CD4-positive, alpha-beta T cell treated with Interleukin-4 for 1 hour (primary cell): ENCODE measurements around the gene RHEB.

Experiments used
- DNase-seq, 2 donors: peaks; one replicate each; pipeline ENCODE4 v3.0.0-alpha.2; 2020 to 2022

The RHEB gene

GRCh38 chr7:151469281-151469680 lies 50.4 kb downstream of the RHEB start:
- DNase-seq: no peak

GRCh38 chr7:151468217-151469018 lies 51.3 kb downstream of the RHEB start:
- peak in 1 of 2 donors; percentile 18 for DNase-seq

- no peak for DNase-seq
Observed at GRCh38 chr7:151465169-151465568, 54.5 kb downstream of the RHEB start.

GRCh38 chr7:151462306-151462779 lies 57.4 kb downstream of the RHEB start:
- no peak for DNase-seq

- DNase-seq: no peak
Observed at GRCh38 chr7:151461942-151462230, 57.8 kb downstream of the RHEB start.

GRCh38 chr7:151461096-151461941 lies 58.4 kb downstream of the RHEB start:
- no peak for DNase-seq

- no peak for DNase-seq
Observed at GRCh38 chr7:151460474-151460855, 59.2 kb downstream of the RHEB start.

DNA sequence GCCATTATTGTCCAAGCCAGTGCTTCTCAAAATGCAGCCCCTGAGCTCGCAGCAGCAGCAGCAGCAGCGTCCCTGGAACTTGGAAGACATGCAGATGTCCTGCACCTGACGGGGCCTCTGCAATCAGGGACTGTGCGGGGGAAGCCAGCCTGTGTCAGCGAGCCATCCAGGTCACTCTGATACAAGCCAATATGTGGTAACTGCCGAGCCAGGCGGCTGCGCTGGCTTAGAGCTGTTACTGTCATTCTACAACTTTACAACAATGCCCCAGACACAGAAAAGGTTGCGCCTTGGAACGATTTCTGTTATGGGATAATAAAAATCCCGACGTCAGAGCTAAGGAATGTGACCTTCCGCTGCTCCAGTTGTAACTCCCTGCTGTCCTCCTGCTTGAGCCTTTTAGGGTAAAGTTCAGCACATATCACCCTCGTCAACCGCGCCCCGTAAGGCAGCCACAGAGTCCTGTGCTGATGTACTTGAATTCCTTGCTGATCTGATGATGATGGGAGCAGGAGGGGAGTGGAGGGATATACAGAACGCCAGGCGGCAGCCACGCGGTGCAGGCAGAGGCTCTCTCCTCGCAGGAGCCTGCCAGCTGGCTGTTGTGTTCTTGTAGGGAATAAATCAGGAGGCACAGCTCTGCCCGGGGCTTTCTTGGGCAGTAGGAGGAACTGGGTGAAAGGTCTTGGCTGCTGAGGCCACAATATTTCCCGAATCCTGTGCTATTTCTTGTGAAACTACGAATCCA lies 59.8 kb downstream of the RHEB start:
- no peak for DNase-seq

GRCh38 chr7:151457534-151457933 lies 62.2 kb downstream of the RHEB start:
- no peak for DNase-seq

- no peak for DNase-seq
Observed at GRCh38 chr7:151456782-151457181, 62.9 kb downstream of the RHEB start.

DNA sequence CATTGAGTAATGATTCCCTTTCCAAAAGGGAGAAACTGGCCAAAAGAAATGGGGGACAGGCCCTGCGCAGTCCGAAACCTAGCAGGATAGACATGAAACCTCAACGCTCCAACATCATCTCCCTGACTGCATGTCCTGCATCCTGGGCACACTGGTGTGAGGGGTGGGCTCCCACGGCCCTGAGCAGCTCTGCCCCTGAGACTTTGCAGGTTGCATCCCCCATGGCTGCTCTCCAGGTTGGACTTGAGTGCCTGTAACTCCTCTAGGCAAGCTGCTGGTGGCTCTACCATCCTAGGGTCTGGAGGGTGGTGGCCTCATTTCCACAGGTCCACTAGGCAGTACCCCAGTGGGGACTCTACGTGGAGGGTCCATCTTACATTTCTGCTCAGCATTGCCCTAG lies 63.4 kb downstream of the RHEB start:
- DNase-seq: no peak

- no peak for DNase-seq
Observed at GRCh38 chr7:151455690-151456089, 64.0 kb downstream of the RHEB start.

DNA sequence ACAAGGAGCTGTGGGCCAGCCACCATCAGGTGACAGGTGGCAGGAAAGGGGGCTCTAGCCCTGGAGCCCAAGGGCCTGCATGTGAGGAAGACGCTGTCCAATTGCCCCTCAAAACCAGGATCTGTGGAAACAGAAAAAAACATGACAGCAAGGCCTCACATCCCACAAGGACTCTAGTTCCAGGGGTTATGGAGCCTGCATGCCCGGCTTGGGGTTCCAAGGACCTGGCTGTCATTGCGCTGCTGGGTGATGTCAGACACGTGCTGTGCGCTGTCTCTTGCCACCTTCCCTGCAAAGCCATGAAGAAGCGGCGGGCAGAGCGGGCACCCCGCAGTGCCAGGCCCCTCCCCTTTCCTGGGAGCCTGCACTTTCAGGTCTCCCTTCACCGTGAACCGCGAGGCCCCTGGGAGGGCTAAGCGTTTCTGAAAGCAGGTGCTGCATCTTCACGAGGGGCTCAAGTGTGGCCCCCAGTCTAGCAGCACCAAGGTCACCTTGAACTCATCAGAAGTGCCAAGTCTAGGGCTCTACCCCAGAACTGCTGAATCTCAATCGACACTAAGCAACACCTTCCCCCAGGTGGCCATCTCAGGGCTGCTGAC lies 64.7 kb downstream of the RHEB start:
- no peak for DNase-seq

DNA sequence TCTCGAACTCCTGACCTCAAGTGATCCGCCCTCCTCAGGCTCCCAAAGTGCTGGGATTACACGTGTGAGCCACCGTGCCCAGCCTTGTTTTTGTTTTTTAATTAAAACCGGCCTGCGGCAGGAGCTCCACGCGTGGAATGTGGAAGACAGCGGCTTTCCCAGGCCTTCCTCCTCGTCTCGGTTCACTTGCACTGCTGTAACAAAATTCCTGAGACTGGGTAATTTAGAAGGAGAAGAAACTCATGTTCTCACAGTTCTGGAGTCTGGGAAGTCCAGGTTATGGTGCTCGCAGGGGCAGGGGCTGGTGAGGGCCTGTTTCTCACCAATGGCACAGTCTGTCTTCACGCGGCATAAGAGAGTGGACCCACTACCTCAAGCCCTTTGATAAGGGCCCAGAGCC lies 65.4 kb downstream of the RHEB start:
- DNase-seq: no peak

DNA sequence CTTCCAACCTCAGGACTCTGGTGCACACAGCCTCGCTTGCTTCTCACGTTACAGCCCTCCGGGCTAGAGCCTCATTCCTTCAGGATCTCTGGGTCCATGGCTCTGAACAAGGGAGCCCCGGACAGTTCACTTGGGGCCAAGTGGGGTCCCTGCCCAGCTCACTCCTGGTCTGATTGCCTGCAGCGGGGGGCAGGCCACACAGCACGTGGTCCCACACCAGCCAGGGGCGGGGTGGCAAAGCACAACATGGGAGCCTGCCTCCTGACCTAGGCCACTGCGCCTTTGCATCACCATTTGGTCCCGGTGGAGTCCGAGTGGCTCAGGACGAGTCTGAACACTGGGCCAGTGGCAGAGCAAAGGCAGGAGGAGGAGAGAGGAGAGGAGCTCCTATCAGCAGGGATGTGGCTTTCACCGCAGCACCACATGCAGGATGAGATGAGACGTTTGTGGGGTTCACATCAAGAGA lies 66.3 kb downstream of the RHEB start:
- no peak for DNase-seq

DNA sequence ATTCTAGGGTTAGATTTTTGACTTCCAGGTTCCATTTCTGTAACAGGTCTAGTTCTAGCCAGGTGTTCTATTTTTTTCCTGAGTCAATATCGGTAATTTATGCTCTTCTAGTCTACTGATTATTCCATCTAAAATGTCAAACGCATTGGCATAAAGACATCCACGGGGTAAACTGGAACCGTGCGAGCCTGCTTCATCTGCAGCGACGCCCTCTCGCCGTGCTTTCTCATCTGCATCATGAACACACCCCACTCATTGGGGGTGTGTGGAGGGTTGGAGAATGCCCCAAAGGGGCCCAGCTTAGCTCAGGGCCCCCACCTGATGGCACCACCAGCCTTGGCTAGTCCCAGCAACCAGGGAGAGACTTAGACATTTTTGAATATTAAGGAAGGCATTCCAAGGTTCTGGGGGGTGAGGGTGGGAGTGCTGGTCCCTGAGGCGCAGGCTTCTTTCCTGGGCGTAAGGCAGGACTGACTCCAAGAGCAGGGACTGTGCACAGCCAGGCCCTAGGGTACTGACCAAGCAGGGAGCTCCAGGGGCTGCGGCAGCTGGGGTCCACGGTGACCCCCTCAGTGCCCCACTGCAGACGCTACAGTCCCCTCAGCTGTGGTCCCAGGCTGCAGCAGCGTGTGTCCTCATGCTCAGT lies 66.9 kb downstream of the RHEB start:
- peak in 1 of 2 donors; percentile 8 for DNase-seq

- DNase-seq: peak in 1 of 2 donors; percentile 5
Observed at GRCh38 chr7:151451626-151452571, 67.8 kb downstream of the RHEB start.

DNA sequence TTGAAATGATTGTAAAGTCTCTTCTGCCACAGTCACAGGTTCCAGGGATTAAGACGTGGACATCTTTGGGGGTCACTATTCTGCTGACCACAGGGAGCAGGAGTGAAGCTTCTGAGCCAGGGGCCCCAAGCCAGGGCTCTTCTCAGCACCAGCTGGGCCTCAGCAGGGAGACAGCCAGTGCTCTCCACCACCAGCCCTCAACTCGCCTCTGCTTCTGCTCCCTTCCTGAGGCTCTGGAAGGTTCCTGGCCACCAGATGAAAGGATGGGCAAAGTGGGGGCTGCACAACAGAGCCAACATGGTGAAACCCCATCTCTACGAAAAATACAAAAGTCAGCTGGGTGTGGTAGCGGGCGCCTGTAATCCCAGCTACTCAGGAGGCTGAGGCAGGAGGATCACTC lies 68.5 kb downstream of the RHEB start:
- no peak for DNase-seq

DNA sequence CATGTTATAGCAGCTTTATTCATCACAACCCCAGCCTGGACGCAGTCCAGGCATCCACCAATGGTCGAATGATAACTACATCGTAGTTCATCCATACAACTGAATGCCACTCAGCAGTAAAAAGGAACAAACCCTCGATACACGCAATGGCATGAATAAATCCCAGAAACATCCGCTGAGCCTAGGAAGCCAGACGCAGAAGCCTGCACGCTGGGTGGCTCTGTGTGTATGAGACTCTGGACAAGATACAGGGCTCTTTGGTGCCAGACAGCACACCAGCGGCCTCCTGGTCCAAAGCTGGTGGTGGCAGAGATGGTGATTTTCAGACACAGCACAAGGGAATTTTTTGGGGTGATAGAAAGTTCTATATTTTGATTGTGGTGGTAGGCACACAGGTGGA lies 69.7 kb downstream of the RHEB start:
- no peak for DNase-seq

- DNase-seq: peak; percentile 73 to 81
Observed at GRCh38 chr7:151448261-151449252, 71.1 kb downstream of the RHEB start.
